Gastrocnemius medialis (tissue), 4 donors: ENCODE results near the gene PHKB.

Source experiments
- POLR2A ChIP-seq, 2 donors: fragments of 450-650 bp; IDR thresholded peaks; one replicate each; pipeline ENCODE4 v1.6.1; 2017; ENCODE audit warnings: antibody characterized with exemption in 2 of 2, mild to moderate bottlenecking in 2 of 2, moderate library complexity in 2 of 2
- TF ChIP-seq, protein P1 (sequence below), 5 experiments: fragments of 450-650 bp in 3 of 5; fragments of 200-600 bp in 2 of 5; sonication (generic) in 2 of 5; IDR thresholded peaks in 4 of 5; conservative IDR thresholded peaks in 1 of 5; 1 replicate in 4 of 5; 2 replicates in 1 of 5; pipeline ENCODE4 v1.5.1; 2016 to 2019; ENCODE audit warnings: antibody characterized with exemption in 5 of 5, mild to moderate bottlenecking in 3 of 5, moderate library complexity in 3 of 5

DNA sequence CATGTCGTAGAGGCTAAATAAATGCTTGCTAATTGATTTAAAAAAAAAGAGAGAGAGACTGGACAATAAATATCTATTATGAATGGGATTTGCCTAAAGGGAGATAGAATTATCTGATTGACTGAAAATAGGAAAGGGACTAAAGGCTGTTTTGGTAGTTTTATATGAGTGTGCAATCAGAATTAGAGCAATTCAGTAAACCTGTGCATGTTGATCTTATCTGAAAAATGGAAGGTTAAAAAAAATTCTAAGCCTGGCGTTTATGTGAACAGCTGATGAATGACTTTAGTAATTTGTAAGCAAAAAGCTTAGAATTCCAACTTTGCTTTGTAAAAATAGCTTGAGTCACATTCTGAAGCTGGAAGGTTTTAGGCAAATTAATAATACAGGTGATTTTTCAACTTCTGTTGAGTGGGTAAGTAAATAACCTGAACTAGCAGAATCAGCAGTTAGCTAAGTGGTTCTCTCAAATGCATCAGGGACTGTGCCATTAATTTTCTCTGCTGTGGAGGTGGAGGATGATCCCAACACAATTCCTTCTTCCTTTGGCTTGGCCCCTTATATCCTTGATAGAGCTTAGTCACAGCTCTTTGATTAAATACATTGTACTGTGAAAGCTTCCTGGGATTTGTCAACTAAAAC is 254.4 kb downstream of the PHKB start:
- TF ChIP-seq POLR2A (IDR thresholded peaks at IDR 0.05) = no peak
- TF ChIP-seq, protein P1, sequence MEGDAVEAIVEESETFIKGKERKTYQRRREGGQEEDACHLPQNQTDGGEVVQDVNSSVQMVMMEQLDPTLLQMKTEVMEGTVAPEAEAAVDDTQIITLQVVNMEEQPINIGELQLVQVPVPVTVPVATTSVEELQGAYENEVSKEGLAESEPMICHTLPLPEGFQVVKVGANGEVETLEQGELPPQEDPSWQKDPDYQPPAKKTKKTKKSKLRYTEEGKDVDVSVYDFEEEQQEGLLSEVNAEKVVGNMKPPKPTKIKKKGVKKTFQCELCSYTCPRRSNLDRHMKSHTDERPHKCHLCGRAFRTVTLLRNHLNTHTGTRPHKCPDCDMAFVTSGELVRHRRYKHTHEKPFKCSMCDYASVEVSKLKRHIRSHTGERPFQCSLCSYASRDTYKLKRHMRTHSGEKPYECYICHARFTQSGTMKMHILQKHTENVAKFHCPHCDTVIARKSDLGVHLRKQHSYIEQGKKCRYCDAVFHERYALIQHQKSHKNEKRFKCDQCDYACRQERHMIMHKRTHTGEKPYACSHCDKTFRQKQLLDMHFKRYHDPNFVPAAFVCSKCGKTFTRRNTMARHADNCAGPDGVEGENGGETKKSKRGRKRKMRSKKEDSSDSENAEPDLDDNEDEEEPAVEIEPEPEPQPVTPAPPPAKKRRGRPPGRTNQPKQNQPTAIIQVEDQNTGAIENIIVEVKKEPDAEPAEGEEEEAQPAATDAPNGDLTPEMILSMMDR (IDR thresholded peaks at IDR 0.05 in 4 of 5, conservative IDR thresholded peaks at IDR 0.05 in 1 of 5) = no peak
